Left lung (tissue), 10 donors: Measurements from ENCODE around the gene KCNN4. TPM values are rescaled to one million over a fixed set of nuclear protein-coding genes. Genes with fewer than 3 reads are reported as not detected.

Experiments
- ATAC-seq: fragments of 200-7000 bp; cut with Tn5 transposase; one replicate; pipeline ENCODE4 v1.9.1; 2020; ENCODE audit warnings: moderate library complexity
- DNase-seq, 4 donors: peaks; one replicate each; pipeline ENCODE4 v3.0.0-alpha.2; 2013 to 2020
- H3K27ac ChIP-seq, 2 donors: fragments of 200-600 bp; sonication (generic) in 1 of 2; one replicate each; pipeline versions ENCODE4 v1.5.0 to v1.8.0; 2020 to 2021
- H3K27me3 ChIP-seq, 2 donors: fragments of 200-600 bp; sonication (generic) in 1 of 2; one replicate each; pipeline versions ENCODE4 v1.5.0 to v1.8.0; 2020 to 2021
- H3K36me3 ChIP-seq, 2 donors: fragments of 200-600 bp; sonication (generic) in 1 of 2; one replicate each; pipeline versions ENCODE4 v1.5.0 to v1.8.0; 2020 to 2021
- H3K4me1 ChIP-seq, 2 donors: fragments of 200-600 bp; one replicate each; pipeline ENCODE4 v1.8.0; 2021
- H3K4me3 ChIP-seq, 2 donors: fragments of 200-600 bp; sonication (generic) in 1 of 2; one replicate each; pipeline versions ENCODE4 v1.5.0 to v1.8.0; 2020 to 2021; ENCODE audit warnings: mild to moderate bottlenecking in 1 of 2
- H3K9me3 ChIP-seq, 2 donors: fragments of 200-600 bp; sonication (generic) in 1 of 2; one replicate each; pipeline versions ENCODE4 v1.5.0 to v1.8.0; 2020 to 2021
- CTCF ChIP-seq, 2 donors: fragments of 200-600 bp; sonication (generic) in 1 of 2; IDR thresholded peaks; one replicate each; pipeline versions ENCODE4 v1.5.0 to v1.8.0; 2021; ENCODE audit warnings: antibody characterized with exemption in 2 of 2
- intact Hi-C, 2 donors: fragments of 100-400 bp; cut with DNase I; formaldehyde crosslinking; loops; one replicate each; pipeline versions ENCODE4 v1.11.2 to v1.14.2; 2022
- polyA plus RNA-seq, 6 donors: library from polyadenylated mRNA; unstranded; fragments of 120-200 nt; gene quantifications; one replicate each; pipeline ENCODE4 v1.2.1, GENCODE V29; 2013; ENCODE audit not compliant: insufficient read length in 6 of 6
- total RNA-seq, 2 donors: library from RNA; stranded (reverse); fragmentation: NEBNext Ultra II Directional; extraction: Animal tissue kit (Norgen Biotek cat#: 25700); gene quantifications; one replicate each; pipeline ENCODE4 v1.2.1, GENCODE V29; 2021
- donor health status: DM: no; HTN: yes; CAD: no.
- donor health status: DM: no; HTN: no; CAD: no.

The KCNN4 gene
- total and polyA plus RNA-seq, 8 donors, result 0.67 to 21.5 (median 2.5) TPM

DNA sequence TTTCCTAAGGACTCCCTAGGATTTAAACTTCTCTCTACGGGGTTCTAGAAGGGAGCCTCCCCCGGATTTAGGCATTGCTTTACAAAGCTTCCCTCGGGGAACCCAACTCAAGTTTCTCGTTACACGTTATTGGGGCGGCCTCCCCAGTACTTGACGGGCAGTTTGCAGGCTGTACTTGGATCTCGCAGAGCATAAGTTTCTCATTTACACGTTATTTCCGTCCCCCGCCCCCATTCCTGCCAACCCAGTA, 26.6 kb downstream of the KCNN4 start:
- TF ChIP-seq CTCF (IDR thresholded peaks at IDR 0.05), result no peak
- Histone ChIP-seq H3K4me1 (peaks cover 16 to 68% of the 10 kb centered on the region in 2 donors), H3K36me3 (peaks cover 0 to 32% of the 10 kb centered on the region in 2 donors), H3K9me3 (no peaks in the 10 kb centered on the region), H3K27me3 (no peaks in the 10 kb centered on the region), H3K4me3 (peak overlapping the region; percentile 66 to 92), H3K27ac (peak overlapping the region; percentile 99)
- no peak for DNase-seq
- no peak for ATAC-seq
- intact Hi-C loops, result no loop called here

DNA sequence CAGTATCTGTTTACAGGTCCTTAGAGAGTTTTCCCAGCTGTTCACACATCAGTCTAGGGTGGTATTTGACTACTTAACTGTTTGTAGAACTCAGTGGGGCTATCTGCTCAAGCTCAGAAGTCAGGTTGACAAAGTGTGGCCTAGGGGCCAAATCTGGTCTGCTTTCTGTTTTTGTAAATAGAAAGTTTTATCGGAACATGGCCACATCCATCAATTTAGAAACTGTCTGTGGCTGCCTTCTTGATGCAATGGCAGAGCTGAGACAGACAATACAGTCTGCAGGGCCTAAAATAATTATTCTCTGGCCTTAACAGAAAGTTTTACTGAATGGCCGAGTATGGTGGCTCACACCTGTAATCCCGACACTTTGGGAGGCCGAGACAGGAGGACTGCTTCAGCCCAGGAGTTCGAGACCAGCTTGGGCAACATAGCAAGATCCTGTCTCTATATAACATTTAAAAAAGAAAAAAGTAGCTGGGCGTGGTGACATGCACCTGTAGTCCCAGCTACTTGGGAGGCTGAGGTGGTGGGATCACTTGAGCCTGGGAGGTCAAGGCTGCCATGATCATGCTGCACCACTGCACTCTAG, 28.4 kb downstream of the KCNN4 start:
- TF ChIP-seq CTCF (IDR thresholded peaks at IDR 0.05), result no peak
- ATAC-seq (no peak), DNase-seq (no peak)
- H3K9me3 ChIP-seq, result no peaks in the 10 kb centered on the region
- H3K27me3 ChIP-seq, result no peaks in the 10 kb centered on the region
- peaks cover 16 to 65% of the 10 kb centered on the region in 2 donors for H3K4me1 ChIP-seq
- H3K36me3 ChIP-seq, result peaks cover 0 to 50% of the 10 kb centered on the region in 2 donors
- intact Hi-C loops, result no loop called here
- H3K27ac ChIP-seq, result peak overlapping the region; percentile 99
- no peak overlapping the region for H3K4me3 ChIP-seq

GRCh38 chr19:43751466-43752220, 29.1 kb downstream of the KCNN4 start:
- H3K27ac ChIP-seq, result peak overlapping the region in 1 of 2 donors; percentile 15
- no peak for ATAC-seq
- H3K4me3 ChIP-seq, result no peak overlapping the region
- H3K4me1 ChIP-seq, result peaks cover 16 to 58% of the 10 kb centered on the region in 2 donors
- intact Hi-C loops, result no loop called here
- no peak for TF ChIP-seq CTCF (IDR thresholded peaks at IDR 0.05)
- H3K27me3 ChIP-seq, result no peaks in the 10 kb centered on the region
- H3K9me3 ChIP-seq, result no peaks in the 10 kb centered on the region
- peaks cover 0 to 57% of the 10 kb centered on the region in 2 donors for H3K36me3 ChIP-seq
- DNase-seq, result no peak

GRCh38 chr19:43749898-43750297, 30.9 kb downstream of the KCNN4 start:
- Histone ChIP-seq H3K27me3 (no peaks in the 10 kb centered on the region), H3K4me3 (no peak overlapping the region), H3K9me3 (no peaks in the 10 kb centered on the region), H3K4me1 (peaks cover 17 to 49% of the 10 kb centered on the region in 2 donors), H3K27ac (no peak overlapping the region), H3K36me3 (peaks cover 0 to 74% of the 10 kb centered on the region in 2 donors)
- no peak for DNase-seq
- intact Hi-C loops, result loop anchor here in 1 of 2 donors (5.0 kb wide), 1 partner anchor 32 kb away; the partner anchor contains the start of gene KCNN4
- no peak for TF ChIP-seq CTCF (IDR thresholded peaks at IDR 0.05)
- no peak for ATAC-seq

DNA sequence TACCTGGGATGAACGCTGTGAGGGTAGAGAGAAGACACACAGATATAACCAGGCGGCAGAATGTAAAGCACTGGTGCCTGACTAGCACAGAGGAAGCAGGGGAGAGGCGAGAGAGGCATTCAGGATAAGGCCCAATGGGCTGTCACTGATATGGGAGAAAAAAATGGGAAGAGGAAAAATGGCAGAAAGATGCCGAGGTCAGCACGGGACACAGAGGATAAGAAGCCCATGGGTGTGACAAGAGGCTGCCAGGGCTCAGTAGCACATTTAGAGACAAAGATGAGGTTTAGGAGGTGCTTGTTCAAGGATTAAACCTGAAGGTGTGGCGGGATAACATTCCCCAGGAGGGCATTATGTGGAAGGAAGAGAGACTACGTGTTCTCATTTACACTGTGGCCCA, 31.6 kb downstream of the KCNN4 start:
- Histone ChIP-seq H3K9me3 (no peaks in the 10 kb centered on the region), H3K4me1 (peaks cover 21 to 53% of the 10 kb centered on the region in 2 donors), H3K4me3 (no peak overlapping the region), H3K36me3 (peaks cover 0 to 82% of the 10 kb centered on the region in 2 donors), H3K27me3 (no peaks in the 10 kb centered on the region), H3K27ac (no peak overlapping the region)
- DNase-seq, result no peak
- no peak for TF ChIP-seq CTCF (IDR thresholded peaks at IDR 0.05)
- intact Hi-C loops, result loop anchor here in 1 of 2 donors (5.0 kb wide), 1 partner anchor 33 kb away; the partner anchor contains the start of gene KCNN4
- no peak for ATAC-seq
